Panc1 (cell line): ENCODE measurements around the gene STON1. TPM values are rescaled to one million over a fixed set of nuclear protein-coding genes. Genes with fewer than 3 reads are reported as not detected.

Experiments
- ATAC-seq: fragments of 200-7000 bp; cut with Tn5 transposase; 2 replicates; pipeline ENCODE4 v1.9.1; 2020; ENCODE audit warnings: mild to moderate bottlenecking, moderate library complexity
- BruUV-seq: library from RNA; stranded (reverse); fragments of 400-500 nt; replicated peaks from 2 replicates; lab custom pipeline; 2021; lab: Mats Ljungman, UMichigan
- CTCF ChIA-PET: fragments of 300-600 bp; sonication (Branson Sonifier 250); formaldehyde crosslinking; loops from one replicate; lab custom pipeline; 2022; ENCODE audit warnings: antibody characterized with exemption; lab: Charles Lee
- POLR2A ChIA-PET: fragments of 300-600 bp; sonication (Branson Sonifier 250); formaldehyde crosslinking; loops from one replicate; lab custom pipeline; 2022; ENCODE audit warnings: antibody characterized with exemption; lab: Charles Lee
- DNase-seq: peaks from one replicate; pipeline ENCODE4 v3.0.0-alpha.2; 2010; ENCODE audit warnings: low read depth, low spot score
- H3K27ac ChIP-seq: 2 replicates; pipeline ENCODE4 v1.5.1; 2011; ENCODE audit warnings: mild to moderate bottlenecking, low read length, inconsistent platforms
- H3K27me3 ChIP-seq: fragments of 200-500 bp; sonication (Bioruptor generic); 2 replicates; pipeline ENCODE4 v1.6.0; 2014; ENCODE audit warnings: low read length, inconsistent platforms; ENCODE audit not compliant: control insufficient read depth, insufficient read depth
- H3K36me3 ChIP-seq: fragments of 200-500 bp; sonication (Bioruptor generic); 2 replicates; pipeline ENCODE4 v1.5.1; 2014; ENCODE audit warnings: inconsistent platforms, mild to moderate bottlenecking, low read length, moderate library complexity; ENCODE audit not compliant: control insufficient read depth, insufficient read depth
- H3K4me1 ChIP-seq: 2 replicates; pipeline ENCODE4 v1.5.1; 2011; ENCODE audit warnings: inconsistent platforms, mild to moderate bottlenecking, low read length, moderate library complexity; ENCODE audit not compliant: control insufficient read depth, insufficient read depth
- H3K4me3 ChIP-seq, 2 experiments: 2 replicates each; pipeline ENCODE4 v1.5.1; 2011 to 2012; ENCODE audit warnings: low read depth in 2 of 2, low read length in 2 of 2, mild to moderate bottlenecking in 2 of 2, inconsistent platforms in 1 of 2, moderate library complexity in 1 of 2
- H3K9me3 ChIP-seq: fragments of 200-500 bp; sonication (Bioruptor generic); 2 replicates; pipeline ENCODE4 v1.5.1; 2014; ENCODE audit warnings: low read depth, mild to moderate bottlenecking, inconsistent platforms, low read length, moderate library complexity; ENCODE audit not compliant: control insufficient read depth, insufficient read depth
- CTCF ChIP-seq: fragments of 450-650 bp; IDR thresholded peaks from 2 replicates; pipeline ENCODE4 v1.5.1; 2017; ENCODE audit warnings: mild to moderate bottlenecking
- POLR2AphosphoS5 ChIP-seq: IDR thresholded peaks from 2 replicates; pipeline ENCODE4 v1.6.1; 2012; ENCODE audit warnings: mild to moderate bottlenecking, low read depth, low read length, moderate library complexity
- SIN3A ChIP-seq: IDR thresholded peaks from 2 replicates; pipeline ENCODE4 v1.6.1; 2012; ENCODE audit warnings: low read depth, mild to moderate bottlenecking, low read length, moderate library complexity, borderline replicate concordance; ENCODE audit not compliant: insufficient read depth
- TCF7L2 ChIP-seq: IDR thresholded peaks from 2 replicates; pipeline ENCODE4 v1.6.1; 2011; ENCODE audit warnings: mild to moderate bottlenecking, low read depth, low read length, inconsistent platforms
- in situ Hi-C: cut with HindIII; loops from 2 replicates; pipeline ENCODE4 v1.10.0; 2016; ENCODE audit warnings: low sequenced_read_pairs, low pct_unique_long_range_greater_than_20kb
- intact Hi-C: fragments of 100-400 bp; cut with micrococcal nuclease; formaldehyde crosslinking; loops from one replicate; pipeline ENCODE4 v1.10.0; 2022; ENCODE audit not compliant: unreplicated experiment
- total RNA-seq: library from RNA; stranded (reverse); gene quantifications from one replicate; pipeline ENCODE4 v1.2.1, GENCODE V29; 2021; ENCODE audit not compliant: unreplicated experiment
- TF ChIP-seq, protein P1 (sequence below), 2 experiments: IDR thresholded peaks; 2 replicates each; pipeline ENCODE4 v1.6.1; 2011 to 2012; ENCODE audit warnings: low read depth in 2 of 2, control low read depth in 1 of 2, low read length in 1 of 2, mild to moderate bottlenecking in 1 of 2, moderate library complexity in 1 of 2; ENCODE audit not compliant: insufficient read depth in 1 of 2

STON1 gene
- total RNA-seq, 1 experiment from 2014 or later: 0.92 TPM

- no peaks in the 10 kb centered on the region for H3K36me3 ChIP-seq
- in situ Hi-C loops (no loop called here), intact Hi-C loops (no loop called here)
- H3K27ac ChIP-seq: no peak overlapping the region
- no peaks in the 10 kb centered on the region for H3K9me3 ChIP-seq
- H3K27me3 ChIP-seq: 0 out of 2 replicates have a peak, but pooled peaks cover 2% of the 10 kb centered on the region
- H3K4me3 ChIP-seq: no peak overlapping the region
- CTCF ChIA-PET: no interaction called here
- ATAC-seq: no peak
- POLR2A ChIA-PET: no interaction called here
- TF ChIP-seq CTCF (no peak), SIN3A (no peak), TCF7L2 (no peak), POLR2AphosphoS5 (no peak)
- TF ChIP-seq, protein P1, sequence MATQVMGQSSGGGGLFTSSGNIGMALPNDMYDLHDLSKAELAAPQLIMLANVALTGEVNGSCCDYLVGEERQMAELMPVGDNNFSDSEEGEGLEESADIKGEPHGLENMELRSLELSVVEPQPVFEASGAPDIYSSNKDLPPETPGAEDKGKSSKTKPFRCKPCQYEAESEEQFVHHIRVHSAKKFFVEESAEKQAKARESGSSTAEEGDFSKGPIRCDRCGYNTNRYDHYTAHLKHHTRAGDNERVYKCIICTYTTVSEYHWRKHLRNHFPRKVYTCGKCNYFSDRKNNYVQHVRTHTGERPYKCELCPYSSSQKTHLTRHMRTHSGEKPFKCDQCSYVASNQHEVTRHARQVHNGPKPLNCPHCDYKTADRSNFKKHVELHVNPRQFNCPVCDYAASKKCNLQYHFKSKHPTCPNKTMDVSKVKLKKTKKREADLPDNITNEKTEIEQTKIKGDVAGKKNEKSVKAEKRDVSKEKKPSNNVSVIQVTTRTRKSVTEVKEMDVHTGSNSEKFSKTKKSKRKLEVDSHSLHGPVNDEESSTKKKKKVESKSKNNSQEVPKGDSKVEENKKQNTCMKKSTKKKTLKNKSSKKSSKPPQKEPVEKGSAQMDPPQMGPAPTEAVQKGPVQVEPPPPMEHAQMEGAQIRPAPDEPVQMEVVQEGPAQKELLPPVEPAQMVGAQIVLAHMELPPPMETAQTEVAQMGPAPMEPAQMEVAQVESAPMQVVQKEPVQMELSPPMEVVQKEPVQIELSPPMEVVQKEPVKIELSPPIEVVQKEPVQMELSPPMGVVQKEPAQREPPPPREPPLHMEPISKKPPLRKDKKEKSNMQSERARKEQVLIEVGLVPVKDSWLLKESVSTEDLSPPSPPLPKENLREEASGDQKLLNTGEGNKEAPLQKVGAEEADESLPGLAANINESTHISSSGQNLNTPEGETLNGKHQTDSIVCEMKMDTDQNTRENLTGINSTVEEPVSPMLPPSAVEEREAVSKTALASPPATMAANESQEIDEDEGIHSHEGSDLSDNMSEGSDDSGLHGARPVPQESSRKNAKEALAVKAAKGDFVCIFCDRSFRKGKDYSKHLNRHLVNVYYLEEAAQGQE (IDR thresholded peaks at IDR 0.05; ENCODE audit: insufficient read depth in 1 of 2, low read depth in 2 of 2, low read length in 1 of 2): no peak
- BruUV-seq: no TSS peak
- no peak for DNase-seq
- no peaks in the 10 kb centered on the region for H3K4me1 ChIP-seq
Measured at GRCh38 chr2:48567671-48568070, 37.7 kb downstream of the STON1 start.

- ATAC-seq (no peak), DNase-seq (no peak)
- BruUV-seq: no TSS peak
- no peak overlapping the region for H3K27ac ChIP-seq
- H3K9me3 ChIP-seq: no peaks in the 10 kb centered on the region
- H3K27me3 ChIP-seq: 0 out of 2 replicates have a peak, but pooled peaks cover 2% of the 10 kb centered on the region
- no peaks in the 10 kb centered on the region for H3K4me1 ChIP-seq
- in situ Hi-C loops: no loop called here
- TF ChIP-seq CTCF (no peak), TCF7L2 (no peak), POLR2AphosphoS5 (no peak), SIN3A (no peak)
- TF ChIP-seq, protein P1 (IDR thresholded peaks at IDR 0.05; ENCODE audit: insufficient read depth in 1 of 2, low read depth in 2 of 2, low read length in 1 of 2): no peak
- intact Hi-C loops: no loop called here
- CTCF ChIA-PET: no interaction called here
- H3K36me3 ChIP-seq: no peaks in the 10 kb centered on the region
- H3K4me3 ChIP-seq: no peak overlapping the region
- POLR2A ChIA-PET: no interaction called here
Measured at GRCh38 chr2:48568547-48568946, 38.6 kb downstream of the STON1 start.
